C4-2B (cell line): ENCODE measurements around the gene SNTG2.

Experiments
- ZFX ChIP-seq: fragments of 450-650 bp; IDR thresholded peaks from 2 replicates; pipeline ENCODE4 v1.6.1; 2017
- TF ChIP-seq, protein P1 (sequence below): fragments of 450-650 bp; conservative IDR thresholded peaks from 2 replicates; pipeline ENCODE4 v1.5.1; 2017; ENCODE audit warnings: mild to moderate bottlenecking

DNA sequence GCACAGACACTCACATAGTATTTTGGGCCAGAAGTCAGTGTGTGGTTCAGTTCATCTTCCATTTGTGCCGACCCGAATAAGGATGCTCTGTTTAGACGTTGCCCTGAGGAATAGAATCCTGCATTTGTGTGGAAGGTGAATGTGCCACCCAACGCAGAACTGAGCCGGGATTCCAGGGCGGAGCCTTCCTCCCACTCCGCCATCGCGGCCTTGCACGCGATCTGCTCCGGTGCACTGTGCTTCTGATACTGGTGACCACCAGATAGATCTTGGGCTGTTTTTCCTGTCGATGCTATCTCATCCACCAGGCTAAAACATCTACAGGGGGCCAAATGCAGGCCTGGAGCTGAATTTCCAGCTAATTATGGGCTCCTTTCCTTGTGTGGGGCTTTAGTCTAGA is 29.6 kb upstream of the SNTG2 start:
- TF ChIP-seq, protein P1, sequence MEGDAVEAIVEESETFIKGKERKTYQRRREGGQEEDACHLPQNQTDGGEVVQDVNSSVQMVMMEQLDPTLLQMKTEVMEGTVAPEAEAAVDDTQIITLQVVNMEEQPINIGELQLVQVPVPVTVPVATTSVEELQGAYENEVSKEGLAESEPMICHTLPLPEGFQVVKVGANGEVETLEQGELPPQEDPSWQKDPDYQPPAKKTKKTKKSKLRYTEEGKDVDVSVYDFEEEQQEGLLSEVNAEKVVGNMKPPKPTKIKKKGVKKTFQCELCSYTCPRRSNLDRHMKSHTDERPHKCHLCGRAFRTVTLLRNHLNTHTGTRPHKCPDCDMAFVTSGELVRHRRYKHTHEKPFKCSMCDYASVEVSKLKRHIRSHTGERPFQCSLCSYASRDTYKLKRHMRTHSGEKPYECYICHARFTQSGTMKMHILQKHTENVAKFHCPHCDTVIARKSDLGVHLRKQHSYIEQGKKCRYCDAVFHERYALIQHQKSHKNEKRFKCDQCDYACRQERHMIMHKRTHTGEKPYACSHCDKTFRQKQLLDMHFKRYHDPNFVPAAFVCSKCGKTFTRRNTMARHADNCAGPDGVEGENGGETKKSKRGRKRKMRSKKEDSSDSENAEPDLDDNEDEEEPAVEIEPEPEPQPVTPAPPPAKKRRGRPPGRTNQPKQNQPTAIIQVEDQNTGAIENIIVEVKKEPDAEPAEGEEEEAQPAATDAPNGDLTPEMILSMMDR: no peak
- TF ChIP-seq ZFX: no peak
